K562 (cell line): ENCODE measurements around the gene DHX8. TPM values are rescaled to one million over a fixed set of nuclear protein-coding genes. Genes with fewer than 3 reads are reported as not detected.

ENCODE experiments used
- ARID3A ChIP-seq: IDR thresholded peaks from 2 replicates; pipeline ENCODE4 v1.6.1; 2012; ENCODE audit warnings: low read depth, low read length, improper control_type of control experiment, borderline replicate concordance
- ASH1L ChIP-seq: fragments of 450-650 bp; IDR thresholded peaks from 2 replicates; pipeline ENCODE4 v1.6.1; 2018; ENCODE audit warnings: borderline replicate concordance, mild to moderate bottlenecking, low read depth; ENCODE audit not compliant: partially characterized antibody
- ELF4 ChIP-seq: fragments of 450-650 bp; formaldehyde crosslinking; IDR thresholded peaks from 2 replicates; pipeline ENCODE4 v1.4.0; 2022; ENCODE audit warnings: missing genetic modification characterization
- FOXA3 ChIP-seq, 2 experiments: fragments of 450-650 bp in 1 of 2; sonication (generic) in 1 of 2; formaldehyde crosslinking; IDR thresholded peaks in 1 of 2; conservative IDR thresholded peaks in 1 of 2; 2 replicates each; pipeline versions ENCODE4 v1.4.0 to v1.8.0; 2020 to 2022; ENCODE audit warnings: mild to moderate bottlenecking in 2 of 2, missing genetic modification reagents in 1 of 2
- FOXJ2 ChIP-seq: fragments of 200-800 bp; sonication (Bioruptor generic); IDR thresholded peaks from 2 replicates; pipeline ENCODE4 v1.6.1; 2016; ENCODE audit warnings: missing genetic modification characterization, missing compliant biosample characterization
- KAT8 ChIP-seq: fragments of 450-650 bp; IDR thresholded peaks from 2 replicates; pipeline ENCODE4 v1.6.1; 2016; ENCODE audit warnings: low read depth, mild to moderate bottlenecking
- MEF2A ChIP-seq: IDR thresholded peaks from 2 replicates; pipeline ENCODE4 v1.6.1; 2011; ENCODE audit warnings: low read depth, mild to moderate bottlenecking, low read length, moderate library complexity; ENCODE audit not compliant: control insufficient read depth
- MEIS2 ChIP-seq: fragments of 450-650 bp; IDR thresholded peaks from 2 replicates; pipeline ENCODE4 v1.6.1; 2014; ENCODE audit warnings: mild to moderate bottlenecking; ENCODE audit not compliant: partially characterized antibody
- NCOA1 ChIP-seq: fragments of 450-650 bp; IDR thresholded peaks from 2 replicates; pipeline ENCODE4 v1.6.1; 2016; ENCODE audit warnings: low read depth
- PPARD ChIP-seq: fragments of 250-450 bp; sonication (Bioruptor Pico); IDR thresholded peaks from 2 replicates; pipeline ENCODE4 v1.8.0; 2022; ENCODE audit warnings: inconsistent platforms, mild to moderate bottlenecking, moderate library complexity
- SNIP1 ChIP-seq: fragments of 450-650 bp; IDR thresholded peaks from 2 replicates; pipeline ENCODE4 v1.7.1; 2017; ENCODE audit warnings: low read depth, mild to moderate bottlenecking
- TBL1XR1 ChIP-seq, 2 experiments: IDR thresholded peaks; 2 replicates each; pipeline ENCODE4 v1.6.1; 2012; ENCODE audit warnings: improper control_type of control experiment in 2 of 2, low read length in 2 of 2, mild to moderate bottlenecking in 1 of 2
- TCF3 ChIP-seq: sonication (generic); formaldehyde crosslinking; IDR thresholded peaks from 2 replicates; pipeline ENCODE4 v1.4.0; 2020; ENCODE audit warnings: mild to moderate bottlenecking, missing genetic modification reagents
- TCF7 ChIP-seq: sonication (generic); IDR thresholded peaks from 2 replicates; pipeline ENCODE4 v1.6.1; 2016; ENCODE audit warnings: antibody characterized with exemption, borderline replicate concordance
- TCFL5 ChIP-seq: fragments of 250-450 bp; sonication (Bioruptor Pico); conservative IDR thresholded peaks from 2 replicates; pipeline ENCODE4 v1.6.1; 2021; ENCODE audit warnings: mild to moderate bottlenecking, moderate library complexity, matching md5 sums
- YBX1 ChIP-seq: fragments of 450-650 bp; IDR thresholded peaks from 2 replicates; pipeline ENCODE4 v1.7.1; 2016; ENCODE audit warnings: mild to moderate bottlenecking
- ZBTB7A ChIP-seq: IDR thresholded peaks from 2 replicates; pipeline ENCODE4 v1.6.1; 2011; ENCODE audit warnings: low read depth, mild to moderate bottlenecking, low read length, moderate library complexity, borderline replicate concordance; ENCODE audit not compliant: control insufficient read depth
- ZNF639 ChIP-seq, 2 experiments: fragments of 200-800 bp in 1 of 2; sonication (Bioruptor generic) in 1 of 2; sonication (generic) in 1 of 2; formaldehyde crosslinking in 1 of 2; IDR thresholded peaks in 1 of 2; conservative IDR thresholded peaks in 1 of 2; 2 replicates each; pipeline versions ENCODE4 v1.5.0 to v1.6.1; 2016 to 2020; ENCODE audit warnings: missing compliant biosample characterization in 1 of 2, missing genetic modification characterization in 1 of 2, missing genetic modification reagents in 1 of 2
- ZNF699 ChIP-seq: fragments of 250-450 bp; sonication (Bioruptor Pico); IDR thresholded peaks from 2 replicates; pipeline ENCODE4 v1.8.0; 2021; ENCODE audit warnings: mild to moderate bottlenecking, moderate library complexity; ENCODE audit not compliant: insufficient replicate concordance
- ZNF717 ChIP-seq: fragments of 250-450 bp; sonication (Bioruptor Pico); IDR thresholded peaks from 2 replicates; pipeline ENCODE4 v1.5.0; 2021
- ZNF785 ChIP-seq: fragments of 250-450 bp; sonication (Bioruptor Pico); IDR thresholded peaks from 2 replicates; pipeline ENCODE4 v1.4.0; 2020; ENCODE audit warnings: mild to moderate bottlenecking
- polyA plus RNA-seq, 8 experiments: library from polyadenylated mRNA; depleted of rRNA in 4 of 8; stranded (reverse) in 5 of 8; unstranded in 3 of 8; fragments of >200 nt; fragmentation: Nextera tagmentation in 2 of 8; fragmentation: Illumina TruSeq in 1 of 8; extraction: Ambion mirVana in 2 of 8; extraction: Trizol in 1 of 8; gene quantifications; 2 replicates each; pipeline versions ENCODE4 v1.2.1 to v1.2.3, GENCODE V29; 2011 to 2014; ENCODE audit warnings: inconsistent platforms in 1 of 8, missing spikeins in 1 of 8
- total RNA-seq, 7 experiments: library from RNA; depleted of rRNA in 6 of 7; stranded (reverse); fragments of >200 nt in 6 of 7; fragmentation: Illumina TruSeq in 2 of 7; extraction: Trizol in 2 of 7; gene quantifications; 2 replicates each; pipeline versions ENCODE4 v1.2.1 to v1.2.3, GENCODE V29; 2011 to 2021; ENCODE audit warnings: low replicate concordance in 1 of 7
- TF ChIP-seq, protein P1 (sequence below): sonication (generic); formaldehyde crosslinking; IDR thresholded peaks from 2 replicates; pipeline ENCODE4 v1.8.0; 2022; ENCODE audit warnings: mild to moderate bottlenecking, missing genetic modification reagents, borderline replicate concordance

Gene DHX8
- total and polyA plus RNA-seq, 9 of the 15 experiments (the other 6 are each of a cell fraction or from before 2014, with no cell fraction given): 16.7 to 42.5 (median 25.6) TPM

DNA sequence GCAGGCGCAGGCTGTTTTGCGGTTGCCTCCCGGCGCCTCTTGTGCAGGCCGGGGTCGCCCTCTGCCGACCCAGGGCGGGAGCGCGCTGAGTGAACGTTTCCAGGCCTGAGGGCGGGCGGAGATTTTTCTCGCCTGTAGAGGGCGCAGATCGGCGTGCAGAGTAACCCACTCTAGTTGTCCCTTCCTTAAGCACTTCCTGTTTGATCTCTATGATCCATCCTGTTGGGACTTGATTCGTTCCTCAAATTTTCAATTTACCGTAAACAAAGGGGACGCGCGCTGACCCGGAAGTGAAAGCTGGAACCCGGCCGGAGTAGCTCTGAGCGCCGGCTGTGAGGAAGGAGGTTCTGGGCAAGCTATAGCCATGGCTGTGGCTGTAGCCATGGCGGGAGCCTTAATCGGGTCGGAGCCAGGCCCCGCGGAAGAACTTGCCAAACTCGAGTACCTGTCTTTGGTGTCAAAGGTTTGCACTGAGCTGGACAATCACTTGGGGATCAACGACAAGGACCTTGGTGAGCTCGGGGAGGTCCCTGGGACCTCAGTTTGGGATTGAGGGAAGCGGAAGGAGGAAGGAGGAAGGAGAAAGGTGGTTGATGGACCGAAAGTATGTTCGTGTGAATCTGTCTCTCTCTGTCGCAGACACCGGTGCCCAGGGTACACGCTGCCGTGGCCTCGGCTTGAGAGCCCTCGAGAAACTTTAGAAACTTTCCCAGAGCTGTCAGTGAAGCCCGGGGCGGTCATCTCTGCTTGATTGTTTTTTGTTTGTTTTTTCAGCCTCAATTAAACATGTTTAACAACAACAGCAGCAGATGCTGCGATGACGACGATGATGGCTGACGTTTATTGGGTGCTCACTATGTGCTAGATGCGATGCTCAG is at the start of gene DHX8 (continued):
- TF ChIP-seq NCOA1: peak; percentile 85
- 0 out of 2 replicates have a peak, but pooled peaks have one; percentile 21 for TF ChIP-seq ZBTB7A
- TF ChIP-seq PPARD: no peak
- TF ChIP-seq ZNF785 (CRISPR knock-in tag): no peak
- TF ChIP-seq ZNF699: no peak
- TF ChIP-seq FOXJ2 (tag): peak; percentile 87
- peak; percentile 45 for TF ChIP-seq ASH1L
- TF ChIP-seq ARID3A: peak; percentile 88
- TF ChIP-seq ELF4: peak; percentile 9; the same call in 1 of the 2 replicates
- peak in 1 of 2 experiments; percentile 95; a peak in 2 of 4 replicates for TF ChIP-seq ZNF639 (CRISPR knock-in tag; conservative IDR thresholded peaks at IDR 0.05 in 1 of 2, IDR thresholded peaks at IDR 0.05 in 1 of 2)
- TF ChIP-seq, protein P1, sequence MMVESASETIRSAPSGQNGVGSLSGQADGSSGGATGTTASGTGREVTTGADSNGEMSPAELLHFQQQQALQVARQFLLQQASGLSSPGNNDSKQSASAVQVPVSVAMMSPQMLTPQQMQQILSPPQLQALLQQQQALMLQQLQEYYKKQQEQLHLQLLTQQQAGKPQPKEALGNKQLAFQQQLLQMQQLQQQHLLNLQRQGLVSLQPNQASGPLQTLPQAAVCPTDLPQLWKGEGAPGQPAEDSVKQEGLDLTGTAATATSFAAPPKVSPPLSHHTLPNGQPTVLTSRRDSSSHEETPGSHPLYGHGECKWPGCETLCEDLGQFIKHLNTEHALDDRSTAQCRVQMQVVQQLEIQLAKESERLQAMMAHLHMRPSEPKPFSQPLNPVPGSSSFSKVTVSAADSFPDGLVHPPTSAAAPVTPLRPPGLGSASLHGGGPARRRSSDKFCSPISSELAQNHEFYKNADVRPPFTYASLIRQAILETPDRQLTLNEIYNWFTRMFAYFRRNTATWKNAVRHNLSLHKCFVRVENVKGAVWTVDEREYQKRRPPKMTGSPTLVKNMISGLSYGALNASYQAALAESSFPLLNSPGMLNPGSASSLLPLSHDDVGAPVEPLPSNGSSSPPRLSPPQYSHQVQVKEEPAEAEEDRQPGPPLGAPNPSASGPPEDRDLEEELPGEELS (CRISPR knock-in tag): peak; percentile 67; the same call in 1 of the 2 replicates
- peak; percentile 45 to 78; a peak in 3 of 4 replicates for TF ChIP-seq TBL1XR1 (IDR thresholded peaks at IDR 0.05; ENCODE audit: low read length in 2 of 2)
- TF ChIP-seq ZNF717 (CRISPR knock-in tag): no peak
- TF ChIP-seq MEIS2: peak; percentile 56
- TF ChIP-seq TCFL5 (CRISPR knock-in tag): no peak
- TF ChIP-seq TCF7: peak; percentile 63; the same call in 1 of the 2 replicates
- 0 out of 2 replicates have a peak, but pooled peaks have one; percentile 64 for TF ChIP-seq MEF2A
- TF ChIP-seq SNIP1: peak; percentile 97
- no peak for TF ChIP-seq YBX1
- TF ChIP-seq TCF3 (CRISPR knock-in tag): peak; percentile 45; the same call in 1 of the 2 replicates
- 0 out of 2 replicates have a peak, but pooled peaks have one; percentile 57 for TF ChIP-seq KAT8
- TF ChIP-seq FOXA3 (CRISPR knock-in tag; conservative IDR thresholded peaks at IDR 0.05 in 1 of 2, IDR thresholded peaks at IDR 0.05 in 1 of 2): peak in 1 of 2 experiments; percentile 29; a peak in 1 of 4 replicates
